Stimulated activated CD4-positive, alpha-beta T cell treated with anti-CD3 and anti-CD28 coated beads, Interleukin-4, amount 100 ng/mL, for 4 hours (primary cell): ENCODE data around the gene AMER2.
"Not testable (repeated sequence)": the region's sequence is repeated elsewhere in the genome, so short reads cannot be mapped to it uniquely, and the experiment has no call there.

Experiments
- DNase-seq, 2 experiments: peaks; one replicate each; pipeline ENCODE4 v3.0.0-alpha.2; 2020

AMER2 gene

DNA sequence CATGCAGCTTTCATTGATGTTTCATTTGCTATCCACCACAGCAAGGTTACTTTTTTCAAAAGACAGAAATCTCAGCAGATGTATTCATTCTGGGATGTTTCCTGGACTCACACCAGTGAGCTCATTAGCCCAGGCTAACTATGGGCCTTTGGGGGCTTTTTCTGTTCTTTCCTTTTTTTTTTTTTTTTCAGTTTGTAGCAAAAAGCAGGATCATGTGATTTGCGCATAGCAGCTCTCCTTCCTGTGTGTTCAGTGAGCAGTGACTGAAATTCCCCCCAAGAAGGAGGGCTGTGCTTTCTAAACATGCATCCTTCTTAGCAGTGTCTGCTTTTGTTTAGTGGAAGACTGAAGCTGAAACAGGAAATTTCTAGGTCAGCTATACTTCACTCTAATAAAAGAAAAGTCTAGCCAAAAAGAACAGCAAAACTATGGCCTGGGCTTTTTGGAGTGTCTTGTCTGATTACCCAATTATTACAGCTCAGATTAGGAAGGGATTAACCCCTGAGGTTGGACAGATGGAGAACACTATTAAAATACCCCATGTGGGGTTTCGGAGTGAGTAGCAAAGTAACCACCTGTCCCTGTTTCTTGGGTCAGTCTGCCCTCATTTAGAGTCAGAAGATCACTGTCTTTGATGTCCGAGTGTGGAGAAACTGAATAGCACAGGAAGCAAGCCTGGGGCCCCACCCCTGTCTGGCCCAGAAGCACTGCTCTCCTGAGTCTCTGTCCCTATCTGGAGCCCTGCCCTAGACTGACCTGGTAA is 8.9 kb upstream of the AMER2 start:
- no peak for DNase-seq

- DNase-seq = no peak
Observed at GRCh38 chr13:25179832-25180774, 8.0 kb upstream of the AMER2 start.

DNA sequence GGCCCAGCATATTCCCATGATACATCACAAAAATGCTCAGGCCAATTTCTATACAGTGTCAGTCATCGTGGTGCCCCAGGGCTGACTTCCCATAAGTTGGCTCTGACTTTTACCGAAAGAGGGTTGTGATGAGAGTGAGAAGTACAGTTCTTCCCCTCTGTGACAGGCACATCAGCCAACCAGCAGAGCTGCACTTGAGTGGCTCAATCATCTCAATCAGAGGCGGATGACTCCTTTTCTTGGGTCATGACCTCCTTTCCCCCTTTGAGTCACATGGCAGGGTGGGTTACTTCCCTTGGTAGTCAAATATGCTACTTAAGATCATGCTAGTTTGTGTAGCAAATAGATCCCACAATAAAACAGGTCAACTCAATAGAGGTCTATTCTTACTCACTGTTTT is 6.9 kb upstream of the AMER2 start:
- no peak for DNase-seq

GRCh38 chr13:25178070-25178469 is 6.0 kb upstream of the AMER2 start:
- DNase-seq = no peak

GRCh38 chr13:25177636-25178035 is 5.5 kb upstream of the AMER2 start:
- DNase-seq = no peak

DNA sequence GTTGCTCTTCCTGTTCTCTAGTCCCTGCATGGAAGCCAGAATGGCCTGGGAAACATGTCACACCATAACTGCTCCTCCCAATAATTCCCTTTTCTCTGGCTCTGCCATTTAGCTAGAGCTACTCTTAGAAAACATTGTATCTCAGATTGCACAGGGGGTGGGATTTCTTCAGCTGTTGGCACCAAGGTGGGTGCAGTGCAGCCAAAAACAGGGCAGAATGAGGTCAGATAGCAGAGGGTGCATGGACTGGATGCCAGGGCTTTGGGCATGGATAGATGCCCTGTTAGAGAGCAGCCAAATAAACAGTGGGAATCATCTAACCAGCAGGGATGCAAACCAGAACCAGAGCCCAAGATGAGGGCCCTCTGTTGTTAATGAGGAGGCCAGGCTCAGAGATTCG is 4.9 kb upstream of the AMER2 start:
- no peak for DNase-seq

- no peak for DNase-seq
Observed at GRCh38 chr13:25175431-25175830, 3.3 kb upstream of the AMER2 start.

GRCh38 chr13:25175026-25175425 is 2.9 kb upstream of the AMER2 start:
- no peak for DNase-seq

- DNase-seq = no peak
Observed at GRCh38 chr13:25174304-25174703, 2.2 kb upstream of the AMER2 start.

DNA sequence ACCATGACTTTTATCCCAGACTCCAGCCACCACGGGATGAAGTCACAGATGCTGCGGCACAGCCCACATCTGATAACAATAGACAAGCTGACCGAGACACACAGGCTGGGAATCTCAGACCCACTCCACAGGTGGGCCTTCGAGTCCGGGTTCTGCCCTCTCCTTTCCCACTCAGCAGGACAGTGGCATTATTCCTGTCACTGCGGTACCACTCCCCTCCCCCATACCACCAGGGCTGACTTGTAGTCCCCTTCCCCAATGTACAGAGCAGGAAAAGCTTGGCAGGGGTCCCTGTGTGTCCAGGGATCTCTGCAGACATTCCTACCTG is 179 bp upstream of the AMER2 start:
- DNase-seq = no peak

DNA sequence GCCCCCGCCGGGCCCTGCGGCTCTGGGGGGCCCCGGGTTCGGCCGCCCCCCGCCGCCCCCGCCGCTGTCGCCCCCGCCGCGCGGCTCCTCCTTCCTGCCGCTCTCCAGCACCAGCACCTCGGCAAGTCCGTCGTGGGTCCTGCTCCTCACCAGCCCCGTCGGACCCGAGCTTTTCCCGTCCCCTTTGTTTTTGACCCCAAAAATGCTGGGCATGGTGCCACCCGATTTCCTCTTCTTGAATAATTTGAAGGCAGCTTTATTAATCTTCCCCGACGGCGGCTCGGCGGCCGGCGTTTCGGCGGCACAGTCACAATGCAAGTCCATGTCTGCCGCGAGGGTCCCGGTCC is 945 bp downstream of the AMER2 start:
- no peak for DNase-seq

GRCh38 chr13:25170554-25171111 is 1.5 kb downstream of the AMER2 start:
- no peak for DNase-seq

DNA sequence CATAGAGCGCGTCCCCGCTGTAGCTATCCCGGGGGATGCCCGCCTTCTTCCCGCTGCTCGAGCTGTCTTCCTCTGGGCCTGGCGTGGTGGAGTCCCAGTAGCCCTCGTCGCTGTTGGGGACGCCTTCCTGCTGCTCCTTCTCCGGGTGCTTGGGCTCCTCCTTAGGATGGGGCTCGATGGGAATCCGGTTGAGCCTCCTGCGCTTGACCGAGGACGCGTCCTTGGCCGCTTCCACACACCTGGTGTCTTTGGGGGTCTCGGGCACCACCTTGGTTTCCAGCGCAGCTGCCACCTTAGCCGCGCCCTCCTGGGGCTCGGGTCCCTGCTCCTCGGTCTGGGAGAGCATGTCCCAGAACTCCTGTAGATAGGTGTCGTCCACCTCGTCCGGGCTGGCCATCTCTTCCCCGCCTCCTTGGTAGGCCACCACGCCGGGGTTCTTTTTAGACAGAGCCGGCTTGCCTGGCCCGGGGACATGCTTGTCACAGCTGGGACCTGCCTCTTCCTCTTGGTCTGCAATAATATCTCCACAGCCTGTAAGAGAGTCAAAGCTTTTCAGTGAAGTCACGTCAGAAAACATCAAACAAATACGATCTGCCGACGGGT is 2.0 kb downstream of the AMER2 start:
- no peak for DNase-seq

DNA sequence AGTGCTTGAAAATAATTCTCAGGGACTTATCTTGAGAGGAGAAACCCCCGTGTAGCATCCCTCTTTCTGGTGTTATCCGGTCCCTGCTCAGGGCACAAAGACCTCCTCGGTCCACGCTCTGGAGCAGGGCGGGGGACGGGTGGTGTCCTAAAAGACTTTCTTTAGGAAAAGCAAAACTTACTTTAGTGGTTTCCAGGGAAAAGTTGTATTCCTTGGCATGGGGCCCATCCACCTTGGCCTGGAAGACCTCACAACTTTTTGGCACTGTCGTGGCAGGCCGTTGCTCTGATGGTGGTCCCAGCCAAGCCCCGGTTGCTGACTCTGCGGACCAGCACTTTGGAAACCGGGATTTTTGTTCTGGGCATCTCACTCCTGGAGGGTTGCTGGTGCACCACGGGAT is 2.7 kb downstream of the AMER2 start:
- no peak for DNase-seq

DNA sequence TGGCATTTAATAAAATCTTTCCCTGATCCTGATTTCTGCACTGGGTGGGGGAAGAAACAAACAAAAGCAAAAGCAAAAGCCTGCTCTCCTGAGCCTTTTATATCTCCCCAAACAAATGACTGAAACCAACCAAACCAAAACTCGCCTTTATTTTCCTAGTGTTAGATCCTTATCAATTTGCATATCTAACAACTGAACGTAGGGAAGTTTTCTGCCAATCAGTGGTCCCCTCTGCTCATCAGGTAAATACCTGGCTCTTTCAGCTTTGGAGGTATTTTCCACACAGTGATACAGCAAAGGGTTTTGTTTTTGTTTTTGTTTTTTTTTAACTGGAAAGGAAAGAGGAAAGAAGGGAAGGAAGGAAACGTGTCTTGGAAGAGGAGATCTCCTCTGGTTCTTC is 3.3 kb downstream of the AMER2 start:
- no peak for DNase-seq

DNA sequence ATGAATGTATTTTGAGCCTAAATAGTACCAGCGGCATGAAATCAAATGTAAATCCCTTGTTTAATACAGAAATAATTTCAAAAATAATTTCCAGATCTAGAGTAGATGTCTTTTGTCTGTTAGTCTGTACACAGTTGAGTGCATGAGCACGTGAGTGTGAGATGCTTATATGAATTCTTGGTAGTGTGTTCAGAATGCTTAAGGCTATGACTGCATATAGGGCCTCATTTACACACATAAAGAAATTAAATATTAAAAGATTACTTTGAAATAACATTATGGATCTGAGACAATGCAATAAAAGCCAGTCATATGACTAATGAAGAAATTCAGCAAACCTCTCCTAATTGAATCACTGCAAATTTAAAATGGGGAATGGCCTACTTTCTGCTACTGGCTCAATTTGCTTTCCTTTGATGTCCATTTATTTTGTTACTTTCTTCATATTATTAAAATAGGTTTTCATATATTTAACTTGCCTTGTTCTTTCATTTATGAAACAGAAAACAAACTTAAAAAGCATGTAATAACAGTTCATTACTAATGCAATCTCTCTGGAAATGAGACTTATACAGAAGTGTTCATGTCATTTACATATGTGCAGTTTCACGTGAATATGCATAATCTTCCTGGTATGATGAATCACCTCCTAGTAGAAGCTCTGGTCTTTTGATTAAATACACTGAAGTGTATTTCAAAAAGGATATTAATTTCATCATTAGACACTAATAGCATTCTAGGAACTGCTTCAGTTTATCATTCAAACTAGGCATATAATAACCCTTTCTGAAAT is 4.5 kb downstream of the AMER2 start:
- no peak for DNase-seq

- DNase-seq = no peak
Observed at GRCh38 chr13:25166306-25166705, 5.8 kb downstream of the AMER2 start.

- DNase-seq = no peak
Observed at GRCh38 chr13:25165663-25166062, 6.4 kb downstream of the AMER2 start.

DNA sequence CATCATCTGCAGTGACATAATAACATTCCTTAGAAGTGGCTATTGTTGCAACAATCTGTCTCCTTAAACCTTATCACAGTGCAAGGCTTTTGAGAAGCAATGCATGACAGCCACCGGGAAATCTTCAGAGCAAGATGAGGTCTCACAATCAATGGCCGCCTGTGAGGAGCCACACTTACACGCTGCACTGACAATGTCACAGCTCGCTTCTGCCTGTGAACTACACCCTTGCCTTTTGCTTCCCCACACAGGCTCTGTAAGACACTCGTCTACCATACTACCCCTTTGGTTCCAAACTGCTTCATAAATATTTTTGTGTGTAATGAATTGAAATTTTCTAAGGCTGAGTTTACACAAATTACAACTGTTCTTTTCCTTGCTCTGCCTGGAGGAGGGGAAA is 6.9 kb downstream of the AMER2 start:
- not testable (repeated sequence) for DNase-seq

DNA sequence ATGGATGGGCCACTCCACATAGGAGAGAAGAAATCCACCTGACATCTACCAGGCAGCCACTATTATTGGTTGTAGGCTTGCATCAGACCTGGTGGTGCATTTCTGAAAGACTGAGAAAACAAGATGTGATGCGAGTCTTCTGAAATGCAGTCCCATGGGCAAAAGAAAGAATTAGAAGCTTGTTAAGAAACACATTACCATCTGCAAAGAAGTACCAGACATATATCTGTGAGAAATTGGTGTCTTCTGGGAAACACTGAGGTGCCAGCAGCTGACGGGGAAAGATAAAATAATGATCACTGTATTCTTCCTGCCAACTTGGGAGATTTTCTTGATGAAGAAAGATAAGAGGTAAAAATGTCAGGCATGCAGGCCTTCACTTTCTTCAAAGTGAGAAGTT is 14.4 kb downstream of the AMER2 start:
- no peak for DNase-seq

- no peak for DNase-seq
Observed at GRCh38 chr13:25153736-25154135, 18.4 kb downstream of the AMER2 start.

- no peak for DNase-seq
Observed at GRCh38 chr13:25151626-25152195, 20.4 kb downstream of the AMER2 start.

DNA sequence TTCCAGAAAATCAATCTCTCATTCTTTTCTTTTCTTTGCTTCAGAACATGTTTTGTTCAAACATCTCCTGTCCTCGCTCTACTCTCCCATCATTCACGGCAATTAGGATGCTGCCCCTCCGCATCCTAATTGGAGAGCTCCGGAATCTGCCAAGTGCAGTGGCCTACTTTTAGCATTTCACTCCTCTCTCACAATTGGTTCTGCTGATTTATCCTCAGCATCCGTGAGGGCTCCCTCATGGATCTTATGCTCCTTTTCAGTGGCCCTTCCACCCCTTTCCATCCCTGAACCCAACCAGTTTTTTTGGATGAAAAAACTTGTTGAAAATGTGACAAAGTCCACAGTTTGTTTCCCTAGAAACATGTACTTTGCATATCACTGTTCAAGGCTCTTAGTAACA is 22.4 kb downstream of the AMER2 start:
- no peak for DNase-seq
